GM23338 (cell line): ENCODE results near the gene HHEX.

Source experiments
- CREB1 ChIP-seq: fragments of 250-450 bp; sonication (Bioruptor Pico); IDR thresholded peaks from 2 replicates; pipeline ENCODE4 v1.5.0; 2020; ENCODE audit warnings: low read depth, mild to moderate bottlenecking, moderate library complexity
- EZH2 ChIP-seq: fragments of 200-600 bp; sonication (generic); IDR thresholded peaks from one replicate; pipeline ENCODE4 v1.8.0; 2017; ENCODE audit warnings: antibody characterized with exemption, mild to moderate bottlenecking, low read depth; ENCODE audit not compliant: unreplicated experiment
- EZH2phosphoT487 ChIP-seq: fragments of 200-600 bp; sonication (generic); IDR thresholded peaks from one replicate; pipeline ENCODE4 v1.8.1; 2018; ENCODE audit warnings: antibody characterized with exemption; ENCODE audit not compliant: unreplicated experiment
- NANOG ChIP-seq: IDR thresholded peaks from 2 replicates; pipeline ENCODE4 v1.6.1; 2016; ENCODE audit warnings: antibody characterized with exemption, borderline replicate concordance
- POLR2AphosphoS5 ChIP-seq: IDR thresholded peaks from 2 replicates; pipeline ENCODE4 v1.6.1; 2016; ENCODE audit warnings: antibody characterized with exemption, low read depth
- STAT1 ChIP-seq: IDR thresholded peaks from one replicate; pipeline ENCODE4 v1.6.1; 2016; ENCODE audit warnings: antibody characterized with exemption; ENCODE audit not compliant: unreplicated experiment
- ZNF114 ChIP-seq: fragments of 250-450 bp; sonication (Bioruptor Pico); IDR thresholded peaks from 2 replicates; pipeline ENCODE4 v1.5.0; 2020; ENCODE audit warnings: mild to moderate bottlenecking, moderate library complexity
- ZNF331 ChIP-seq: fragments of 250-450 bp; sonication (Bioruptor Pico); IDR thresholded peaks from 2 replicates; pipeline ENCODE4 v1.5.0; 2020; ENCODE audit warnings: low read depth, mild to moderate bottlenecking, moderate library complexity
- TF ChIP-seq, protein P1 (sequence below), 2 experiments: fragments of 200-600 bp in 1 of 2; sonication (generic) in 1 of 2; conservative IDR thresholded peaks; 2 replicates each; pipeline versions ENCODE4 v1.5.1 to v1.6.1; 2016 to 2017; ENCODE audit warnings: antibody characterized with exemption in 2 of 2, low read depth in 2 of 2, mild to moderate bottlenecking in 2 of 2, moderate library complexity in 1 of 2
- TF ChIP-seq, protein P2 (sequence below): IDR thresholded peaks from one replicate; pipeline ENCODE4 v1.6.1; 2018; ENCODE audit warnings: antibody characterized with exemption; ENCODE audit not compliant: unreplicated experiment
- TF ChIP-seq, protein P3 (sequence below): fragments of 250-450 bp; sonication (Bioruptor Pico); IDR thresholded peaks from 2 replicates; pipeline ENCODE4 v1.5.0; 2020; ENCODE audit warnings: mild to moderate bottlenecking, moderate library complexity
- TF ChIP-seq, protein P4 (sequence below): IDR thresholded peaks from 2 replicates; pipeline ENCODE4 v1.6.1; 2016; ENCODE audit warnings: antibody characterized with exemption

DNA sequence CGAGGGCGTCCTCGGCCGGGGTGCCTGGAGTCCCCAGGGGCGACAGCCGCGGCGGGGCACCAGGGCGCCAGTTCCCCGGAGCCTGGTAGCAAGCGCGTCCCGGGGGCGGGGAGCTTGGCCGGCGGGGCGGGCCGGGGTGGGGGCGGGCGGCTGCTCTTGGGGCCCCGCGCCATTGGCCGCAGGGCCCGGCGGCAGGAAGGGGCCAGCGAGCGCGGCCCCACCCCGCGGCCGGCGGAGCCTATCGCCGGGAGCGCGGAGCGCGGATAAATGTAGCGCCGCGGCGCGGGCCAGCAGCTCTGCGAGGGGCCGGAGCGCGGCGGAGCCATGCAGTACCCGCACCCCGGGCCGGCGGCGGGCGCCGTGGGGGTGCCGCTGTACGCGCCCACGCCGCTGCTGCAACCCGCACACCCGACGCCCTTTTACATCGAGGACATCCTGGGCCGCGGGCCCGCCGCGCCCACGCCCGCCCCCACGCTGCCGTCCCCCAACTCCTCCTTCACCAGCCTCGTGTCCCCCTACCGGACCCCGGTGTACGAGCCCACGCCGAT, at the start of gene HHEX:
- TF ChIP-seq, protein P1, sequence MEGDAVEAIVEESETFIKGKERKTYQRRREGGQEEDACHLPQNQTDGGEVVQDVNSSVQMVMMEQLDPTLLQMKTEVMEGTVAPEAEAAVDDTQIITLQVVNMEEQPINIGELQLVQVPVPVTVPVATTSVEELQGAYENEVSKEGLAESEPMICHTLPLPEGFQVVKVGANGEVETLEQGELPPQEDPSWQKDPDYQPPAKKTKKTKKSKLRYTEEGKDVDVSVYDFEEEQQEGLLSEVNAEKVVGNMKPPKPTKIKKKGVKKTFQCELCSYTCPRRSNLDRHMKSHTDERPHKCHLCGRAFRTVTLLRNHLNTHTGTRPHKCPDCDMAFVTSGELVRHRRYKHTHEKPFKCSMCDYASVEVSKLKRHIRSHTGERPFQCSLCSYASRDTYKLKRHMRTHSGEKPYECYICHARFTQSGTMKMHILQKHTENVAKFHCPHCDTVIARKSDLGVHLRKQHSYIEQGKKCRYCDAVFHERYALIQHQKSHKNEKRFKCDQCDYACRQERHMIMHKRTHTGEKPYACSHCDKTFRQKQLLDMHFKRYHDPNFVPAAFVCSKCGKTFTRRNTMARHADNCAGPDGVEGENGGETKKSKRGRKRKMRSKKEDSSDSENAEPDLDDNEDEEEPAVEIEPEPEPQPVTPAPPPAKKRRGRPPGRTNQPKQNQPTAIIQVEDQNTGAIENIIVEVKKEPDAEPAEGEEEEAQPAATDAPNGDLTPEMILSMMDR (conservative IDR thresholded peaks at IDR 0.05; ENCODE audit: low read depth in 2 of 2): no peak
- TF ChIP-seq, protein P2, sequence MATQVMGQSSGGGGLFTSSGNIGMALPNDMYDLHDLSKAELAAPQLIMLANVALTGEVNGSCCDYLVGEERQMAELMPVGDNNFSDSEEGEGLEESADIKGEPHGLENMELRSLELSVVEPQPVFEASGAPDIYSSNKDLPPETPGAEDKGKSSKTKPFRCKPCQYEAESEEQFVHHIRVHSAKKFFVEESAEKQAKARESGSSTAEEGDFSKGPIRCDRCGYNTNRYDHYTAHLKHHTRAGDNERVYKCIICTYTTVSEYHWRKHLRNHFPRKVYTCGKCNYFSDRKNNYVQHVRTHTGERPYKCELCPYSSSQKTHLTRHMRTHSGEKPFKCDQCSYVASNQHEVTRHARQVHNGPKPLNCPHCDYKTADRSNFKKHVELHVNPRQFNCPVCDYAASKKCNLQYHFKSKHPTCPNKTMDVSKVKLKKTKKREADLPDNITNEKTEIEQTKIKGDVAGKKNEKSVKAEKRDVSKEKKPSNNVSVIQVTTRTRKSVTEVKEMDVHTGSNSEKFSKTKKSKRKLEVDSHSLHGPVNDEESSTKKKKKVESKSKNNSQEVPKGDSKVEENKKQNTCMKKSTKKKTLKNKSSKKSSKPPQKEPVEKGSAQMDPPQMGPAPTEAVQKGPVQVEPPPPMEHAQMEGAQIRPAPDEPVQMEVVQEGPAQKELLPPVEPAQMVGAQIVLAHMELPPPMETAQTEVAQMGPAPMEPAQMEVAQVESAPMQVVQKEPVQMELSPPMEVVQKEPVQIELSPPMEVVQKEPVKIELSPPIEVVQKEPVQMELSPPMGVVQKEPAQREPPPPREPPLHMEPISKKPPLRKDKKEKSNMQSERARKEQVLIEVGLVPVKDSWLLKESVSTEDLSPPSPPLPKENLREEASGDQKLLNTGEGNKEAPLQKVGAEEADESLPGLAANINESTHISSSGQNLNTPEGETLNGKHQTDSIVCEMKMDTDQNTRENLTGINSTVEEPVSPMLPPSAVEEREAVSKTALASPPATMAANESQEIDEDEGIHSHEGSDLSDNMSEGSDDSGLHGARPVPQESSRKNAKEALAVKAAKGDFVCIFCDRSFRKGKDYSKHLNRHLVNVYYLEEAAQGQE: no peak
- TF ChIP-seq EZH2 (no peak), STAT1 (no peak), POLR2AphosphoS5 (no peak), ZNF331 (CRISPR knock-in tag) (no peak), EZH2phosphoT487 (no peak), NANOG (no peak), CREB1 (CRISPR knock-in tag) (no peak), ZNF114 (CRISPR knock-in tag) (no peak)
- TF ChIP-seq, protein P3, sequence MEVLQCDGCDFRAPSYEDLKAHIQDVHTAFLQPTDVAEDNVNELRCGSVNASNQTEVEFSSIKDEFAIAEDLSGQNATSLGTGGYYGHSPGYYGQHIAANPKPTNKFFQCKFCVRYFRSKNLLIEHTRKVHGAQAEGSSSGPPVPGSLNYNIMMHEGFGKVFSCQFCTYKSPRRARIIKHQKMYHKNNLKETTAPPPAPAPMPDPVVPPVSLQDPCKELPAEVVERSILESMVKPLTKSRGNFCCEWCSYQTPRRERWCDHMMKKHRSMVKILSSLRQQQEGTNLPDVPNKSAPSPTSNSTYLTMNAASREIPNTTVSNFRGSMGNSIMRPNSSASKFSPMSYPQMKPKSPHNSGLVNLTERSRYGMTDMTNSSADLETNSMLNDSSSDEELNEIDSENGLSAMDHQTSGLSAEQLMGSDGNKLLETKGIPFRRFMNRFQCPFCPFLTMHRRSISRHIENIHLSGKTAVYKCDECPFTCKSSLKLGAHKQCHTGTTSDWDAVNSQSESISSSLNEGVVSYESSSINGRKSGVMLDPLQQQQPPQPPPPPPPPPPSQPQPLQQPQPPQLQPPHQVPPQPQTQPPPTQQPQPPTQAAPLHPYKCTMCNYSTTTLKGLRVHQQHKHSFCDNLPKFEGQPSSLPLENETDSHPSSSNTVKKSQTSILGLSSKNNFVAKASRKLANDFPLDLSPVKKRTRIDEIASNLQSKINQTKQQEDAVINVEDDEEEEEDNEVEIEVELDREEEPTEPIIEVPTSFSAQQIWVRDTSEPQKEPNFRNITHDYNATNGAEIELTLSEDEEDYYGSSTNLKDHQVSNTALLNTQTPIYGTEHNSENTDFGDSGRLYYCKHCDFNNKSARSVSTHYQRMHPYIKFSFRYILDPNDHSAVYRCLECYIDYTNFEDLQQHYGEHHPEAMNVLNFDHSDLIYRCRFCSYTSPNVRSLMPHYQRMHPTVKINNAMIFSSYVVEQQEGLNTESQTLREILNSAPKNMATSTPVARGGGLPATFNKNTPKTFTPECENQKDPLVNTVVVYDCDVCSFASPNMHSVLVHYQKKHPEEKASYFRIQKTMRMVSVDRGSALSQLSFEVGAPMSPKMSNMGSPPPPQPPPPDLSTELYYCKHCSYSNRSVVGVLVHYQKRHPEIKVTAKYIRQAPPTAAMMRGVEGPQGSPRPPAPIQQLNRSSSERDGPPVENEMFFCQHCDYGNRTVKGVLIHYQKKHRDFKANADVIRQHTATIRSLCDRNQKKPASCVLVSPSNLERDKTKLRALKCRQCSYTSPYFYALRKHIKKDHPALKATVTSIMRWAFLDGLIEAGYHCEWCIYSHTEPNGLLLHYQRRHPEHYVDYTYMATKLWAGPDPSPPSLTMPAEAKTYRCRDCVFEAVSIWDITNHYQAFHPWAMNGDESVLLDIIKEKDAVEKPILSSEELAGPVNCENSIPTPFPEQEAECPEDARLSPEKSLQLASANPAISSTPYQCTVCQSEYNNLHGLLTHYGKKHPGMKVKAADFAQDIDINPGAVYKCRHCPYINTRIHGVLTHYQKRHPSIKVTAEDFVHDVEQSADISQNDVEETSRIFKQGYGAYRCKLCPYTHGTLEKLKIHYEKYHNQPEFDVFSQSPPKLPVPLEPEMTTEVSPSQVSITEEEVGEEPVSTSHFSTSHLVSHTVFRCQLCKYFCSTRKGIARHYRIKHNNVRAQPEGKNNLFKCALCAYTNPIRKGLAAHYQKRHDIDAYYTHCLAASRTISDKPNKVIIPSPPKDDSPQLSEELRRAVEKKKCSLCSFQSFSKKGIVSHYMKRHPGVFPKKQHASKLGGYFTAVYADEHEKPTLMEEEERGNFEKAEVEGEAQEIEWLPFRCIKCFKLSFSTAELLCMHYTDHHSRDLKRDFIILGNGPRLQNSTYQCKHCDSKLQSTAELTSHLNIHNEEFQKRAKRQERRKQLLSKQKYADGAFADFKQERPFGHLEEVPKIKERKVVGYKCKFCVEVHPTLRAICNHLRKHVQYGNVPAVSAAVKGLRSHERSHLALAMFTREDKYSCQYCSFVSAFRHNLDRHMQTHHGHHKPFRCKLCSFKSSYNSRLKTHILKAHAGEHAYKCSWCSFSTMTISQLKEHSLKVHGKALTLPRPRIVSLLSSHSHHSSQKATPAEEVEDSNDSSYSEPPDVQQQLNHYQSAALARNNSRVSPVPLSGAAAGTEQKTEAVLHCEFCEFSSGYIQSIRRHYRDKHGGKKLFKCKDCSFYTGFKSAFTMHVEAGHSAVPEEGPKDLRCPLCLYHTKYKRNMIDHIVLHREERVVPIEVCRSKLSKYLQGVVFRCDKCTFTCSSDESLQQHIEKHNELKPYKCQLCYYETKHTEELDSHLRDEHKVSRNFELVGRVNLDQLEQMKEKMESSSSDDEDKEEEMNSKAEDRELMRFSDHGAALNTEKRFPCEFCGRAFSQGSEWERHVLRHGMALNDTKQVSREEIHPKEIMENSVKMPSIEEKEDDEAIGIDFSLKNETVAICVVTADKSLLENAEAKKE (CRISPR knock-in tag): no peak
- TF ChIP-seq, protein P4, sequence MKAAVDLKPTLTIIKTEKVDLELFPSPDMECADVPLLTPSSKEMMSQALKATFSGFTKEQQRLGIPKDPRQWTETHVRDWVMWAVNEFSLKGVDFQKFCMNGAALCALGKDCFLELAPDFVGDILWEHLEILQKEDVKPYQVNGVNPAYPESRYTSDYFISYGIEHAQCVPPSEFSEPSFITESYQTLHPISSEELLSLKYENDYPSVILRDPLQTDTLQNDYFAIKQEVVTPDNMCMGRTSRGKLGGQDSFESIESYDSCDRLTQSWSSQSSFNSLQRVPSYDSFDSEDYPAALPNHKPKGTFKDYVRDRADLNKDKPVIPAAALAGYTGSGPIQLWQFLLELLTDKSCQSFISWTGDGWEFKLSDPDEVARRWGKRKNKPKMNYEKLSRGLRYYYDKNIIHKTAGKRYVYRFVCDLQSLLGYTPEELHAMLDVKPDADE: no peak
